Activated naive CD4-positive, alpha-beta T cell treated with Interleukin-2 at 50 U/mL for 16 hours (primary cell): ENCODE measurements around the gene MAGIX.
A peak's percentile ranks its signal among the peaks of the same experiment; 100 is the strongest.

Experiments
- DNase-seq: peaks from one replicate; pipeline ENCODE4 v3.0.0-alpha.2; 2020

The MAGIX gene

GRCh38 chrX:49184294-49185281 is 22.0 kb downstream of the MAGIX start:
- peak; percentile 25 for DNase-seq

- peak; percentile 75 for DNase-seq
Measured at GRCh38 chrX:49186125-49187027, 23.8 kb downstream of the MAGIX start, which contains the start of gene PRICKLE3. PRICKLE3 (minus strand) TSS chrX:49186373; CDS start chrX:49186297, 76 bp downstream.

GRCh38 chrX:49187028-49187394 is 24.5 kb downstream of the MAGIX start:
- DNase-seq = no peak

- no peak for DNase-seq
Measured at GRCh38 chrX:49187526-49187925, 25.0 kb downstream of the MAGIX start.

GRCh38 chrX:49188468-49189076 is 26.0 kb downstream of the MAGIX start:
- DNase-seq = no peak

GRCh38 chrX:49189606-49190005 is 27.0 kb downstream of the MAGIX start:
- no peak for DNase-seq

GRCh38 chrX:49190821-49191573 is 28.4 kb downstream of the MAGIX start:
- peak; percentile 86 for DNase-seq

- peak; percentile 38 for DNase-seq
Measured at GRCh38 chrX:49191574-49192011, 29.0 kb downstream of the MAGIX start.

- peak; percentile 34 for DNase-seq
Measured at GRCh38 chrX:49192722-49193328, 30.3 kb downstream of the MAGIX start.

GRCh38 chrX:49193542-49193964 is 31.0 kb downstream of the MAGIX start:
- DNase-seq = no peak

- no peak for DNase-seq
Measured at GRCh38 chrX:49197543-49198087, 35.1 kb downstream of the MAGIX start.

GRCh38 chrX:49198540-49199314 is 36.2 kb downstream of the MAGIX start:
- DNase-seq = no peak

- DNase-seq = no peak
Measured at GRCh38 chrX:49199315-49199595, 36.7 kb downstream of the MAGIX start.

- peak; percentile 89 for DNase-seq
Measured at GRCh38 chrX:49199906-49200771, 37.6 kb downstream of the MAGIX start, which contains the start of gene SYP. SYP (minus strand) TSS chrX:49200193; CDS start chrX:49200186, 7 bp downstream.

- DNase-seq = no peak
Measured at GRCh38 chrX:49202022-49202421, 39.5 kb downstream of the MAGIX start.

GRCh38 chrX:49203536-49203935 is 41.0 kb downstream of the MAGIX start:
- DNase-seq = no peak

- DNase-seq = no peak
Measured at GRCh38 chrX:49204017-49204416, 41.5 kb downstream of the MAGIX start.

GRCh38 chrX:49204709-49205108 is 42.2 kb downstream of the MAGIX start:
- no peak for DNase-seq

GRCh38 chrX:49205443-49205842 is 42.9 kb downstream of the MAGIX start:
- DNase-seq = no peak

GRCh38 chrX:49206543-49206942 is 44.0 kb downstream of the MAGIX start:
- no peak for DNase-seq
